Astrocyte (in vitro differentiated cells and primary cell): ENCODE results near the gene USP44. TPM values are rescaled to one million over a fixed set of nuclear protein-coding genes. Genes with fewer than 3 reads are reported as not detected.

Experiments
- DNase-seq: peaks from one replicate; pipeline ENCODE4 v3.0.0-alpha.2; 2010; ENCODE audit warnings: low read depth
- FAIRE-seq: peaks from 2 replicates; lab custom pipeline; 2011; peaks lifted over from hg19 to GRCh38; lab: Jason Lieb, UNC
- H2AFZ ChIP-seq: 2 replicates; pipeline ENCODE4 v1.6.0; 2012; ENCODE audit warnings: low read depth, low read length, inconsistent platforms
- H3K27ac ChIP-seq: 2 replicates; pipeline ENCODE4 v1.5.1; 2011; ENCODE audit warnings: low read depth, low read length, inconsistent platforms
- H3K27me3 ChIP-seq: 2 replicates; pipeline ENCODE4 v1.6.0; 2011; ENCODE audit warnings: low read length, inconsistent platforms; ENCODE audit not compliant: insufficient read depth
- H3K36me3 ChIP-seq: 2 replicates; pipeline ENCODE4 v1.5.1; 2011; ENCODE audit warnings: low read length, inconsistent platforms; ENCODE audit not compliant: insufficient read depth
- H3K4me1 ChIP-seq: 2 replicates; pipeline ENCODE4 v1.5.1; 2011; ENCODE audit warnings: low read length, inconsistent platforms; ENCODE audit not compliant: insufficient read depth
- H3K4me2 ChIP-seq: 2 replicates; pipeline ENCODE4 v1.6.0; 2012; ENCODE audit warnings: low read length, inconsistent platforms
- H3K4me3 ChIP-seq: 2 replicates; pipeline ENCODE4 v1.5.1; 2011; ENCODE audit warnings: low read depth, mild to moderate bottlenecking, low read length, inconsistent platforms; ENCODE audit not compliant: insufficient read depth
- H3K79me2 ChIP-seq: 2 replicates; pipeline ENCODE4 v1.6.0; 2012; ENCODE audit warnings: mild to moderate bottlenecking, low read length, inconsistent platforms; ENCODE audit not compliant: insufficient read depth
- H3K9ac ChIP-seq: 2 replicates; pipeline ENCODE4 v1.6.0; 2012; ENCODE audit warnings: mild to moderate bottlenecking, low read length, inconsistent platforms
- H3K9me3 ChIP-seq: 2 replicates; pipeline ENCODE4 v1.5.1; 2012; ENCODE audit warnings: low read depth, mild to moderate bottlenecking, low read length, inconsistent platforms; ENCODE audit not compliant: insufficient read depth
- H4K20me1 ChIP-seq: 2 replicates; pipeline ENCODE4 v1.6.0; 2012; ENCODE audit warnings: low read length, inconsistent platforms; ENCODE audit not compliant: insufficient read depth
- H3K27ac Mint-ChIP-seq: one replicate; pipeline ENCODE4 v1.8.0; 2021; ENCODE audit warnings: mild to moderate bottlenecking, mixed read lengths; ENCODE audit not compliant: unreplicated experiment
- H3K27me3 Mint-ChIP-seq: one replicate; pipeline ENCODE4 v1.8.0; 2021; ENCODE audit warnings: low read depth, mixed read lengths; ENCODE audit not compliant: unreplicated experiment
- H3K36me3 Mint-ChIP-seq: one replicate; pipeline ENCODE4 v1.8.0; 2021; ENCODE audit warnings: low read depth, mixed read lengths; ENCODE audit not compliant: unreplicated experiment
- H3K4me1 Mint-ChIP-seq: one replicate; pipeline ENCODE4 v1.8.0; 2021; ENCODE audit warnings: low read depth, mixed read lengths; ENCODE audit not compliant: unreplicated experiment
- H3K4me3 Mint-ChIP-seq: one replicate; pipeline ENCODE4 v1.8.0; 2021; ENCODE audit warnings: mild to moderate bottlenecking, moderate library complexity, mixed read lengths; ENCODE audit not compliant: unreplicated experiment
- H3K9me3 Mint-ChIP-seq: one replicate; pipeline ENCODE4 v1.8.0; 2021; ENCODE audit warnings: mild to moderate bottlenecking, mixed read lengths; ENCODE audit not compliant: unreplicated experiment
- CTCF ChIP-seq: IDR thresholded peaks from 2 replicates; pipeline ENCODE4 v1.5.1; 2011; ENCODE audit warnings: low read depth, mild to moderate bottlenecking, inconsistent platforms, low read length, moderate library complexity; ENCODE audit not compliant: insufficient read depth
- EZH2 ChIP-seq: IDR thresholded peaks from 2 replicates; pipeline ENCODE4 v1.6.1; 2012; ENCODE audit warnings: mild to moderate bottlenecking, low read length, inconsistent platforms; ENCODE audit not compliant: insufficient read depth
- total RNA-seq: library from RNA; stranded (reverse); gene quantifications from 2 replicates; pipeline ENCODE4 v1.2.1, GENCODE V29; 2021

The USP44 gene
- total RNA-seq, 1 donor from 2014 or later = 5.4 TPM

DNA sequence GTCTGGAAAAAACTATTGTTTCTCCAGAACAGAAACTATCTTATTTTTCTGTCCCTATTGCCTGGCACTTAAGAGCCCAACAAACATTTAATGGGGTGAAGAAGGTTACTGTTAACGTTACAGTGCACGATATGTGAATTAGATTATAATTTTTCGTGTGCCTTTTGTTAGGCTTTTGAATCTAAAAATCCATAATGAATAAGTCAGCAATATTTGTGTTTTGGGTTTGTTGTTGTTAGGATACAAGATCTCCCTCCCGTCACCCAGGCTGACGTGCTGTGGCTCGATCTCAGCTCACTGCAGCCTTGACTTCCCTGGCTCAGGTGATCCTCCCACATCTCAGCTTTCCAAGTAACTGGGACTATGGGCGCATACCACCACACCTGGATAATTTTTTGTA is 69.4 kb downstream of the USP44 start:
- Mint-ChIP-seq H3K4me3 (no peak overlapping the region), H3K4me1 (peaks cover 16% of the 10 kb centered on the region), H3K36me3 (peaks cover 13% of the 10 kb centered on the region), H3K9me3 (no peaks in the 10 kb centered on the region), H3K27me3 (no peaks in the 10 kb centered on the region), H3K27ac (no peak overlapping the region)
- Histone ChIP-seq H3K36me3 (peaks cover 20% of the 10 kb centered on the region), H3K9me3 (no peaks in the 10 kb centered on the region), H3K27ac (no peak overlapping the region), H3K4me3 (no peak overlapping the region), H2AFZ (no peak overlapping the region), H3K4me1 (no peaks in the 10 kb centered on the region), H4K20me1 (peaks cover 55% of the 10 kb centered on the region), H3K27me3 (no peaks in the 10 kb centered on the region), H3K9ac (no peak overlapping the region), H3K79me2 (peaks cover 81% of the 10 kb centered on the region), H3K4me2 (no peak overlapping the region)
- TF ChIP-seq EZH2 (no peak), CTCF (no peak)
- no peak for DNase-seq
- FAIRE-seq = no peak

GRCh38 chr12:95481072-95481471 is 70.2 kb downstream of the USP44 start:
- Mint-ChIP-seq H3K4me1 (peaks cover 16% of the 10 kb centered on the region), H3K27me3 (no peaks in the 10 kb centered on the region), H3K4me3 (no peak overlapping the region), H3K9me3 (no peaks in the 10 kb centered on the region), H3K36me3 (peaks cover 13% of the 10 kb centered on the region), H3K27ac (no peak overlapping the region)
- Histone ChIP-seq H2AFZ (no peak overlapping the region), H3K9me3 (no peaks in the 10 kb centered on the region), H3K27ac (no peak overlapping the region), H3K4me3 (no peak overlapping the region), H3K27me3 (no peaks in the 10 kb centered on the region), H4K20me1 (peaks cover 63% of the 10 kb centered on the region), H3K36me3 (peaks cover 20% of the 10 kb centered on the region), H3K9ac (no peak overlapping the region), H3K4me1 (no peaks in the 10 kb centered on the region), H3K4me2 (no peak overlapping the region), H3K79me2 (peaks cover 86% of the 10 kb centered on the region)
- DNase-seq (no peak), FAIRE-seq (no peak)
- TF ChIP-seq EZH2 = no peak
- no peak for TF ChIP-seq CTCF

- TF ChIP-seq EZH2 (no peak), CTCF (no peak)
- Histone ChIP-seq H4K20me1 (peaks cover 71% of the 10 kb centered on the region), H3K79me2 (peaks cover 92% of the 10 kb centered on the region), H3K4me3 (no peak overlapping the region), H3K9ac (no peak overlapping the region), H3K4me2 (peak overlapping the region; percentile 8), H3K27ac (peak overlapping the region; percentile 26), H3K27me3 (no peaks in the 10 kb centered on the region), H3K9me3 (no peaks in the 10 kb centered on the region), H3K4me1 (peaks cover 4% of the 10 kb centered on the region), H3K36me3 (peaks cover 20% of the 10 kb centered on the region), H2AFZ (no peak overlapping the region)
- H3K27ac Mint-ChIP-seq = no peak overlapping the region
- no peaks in the 10 kb centered on the region for H3K9me3 Mint-ChIP-seq
- peaks cover 25% of the 10 kb centered on the region for H3K4me1 Mint-ChIP-seq
- H3K27me3 Mint-ChIP-seq = no peaks in the 10 kb centered on the region
- FAIRE-seq (peak; percentile 39), DNase-seq (peak; percentile 75)
- peaks cover 16% of the 10 kb centered on the region for H3K36me3 Mint-ChIP-seq
- peak overlapping the region; percentile 16 for H3K4me3 Mint-ChIP-seq
Observed at GRCh38 chr12:95480230-95480629, 71.0 kb downstream of the USP44 start.
